CD4-positive, alpha-beta T cell treated with Interferon alpha-2 for 1 hour (primary cell): Measurements from ENCODE around the gene SDCCAG8.

ENCODE experiments used
- DNase-seq, 2 donors: peaks; one replicate each; pipeline ENCODE4 v3.0.0-alpha.2; 2020 to 2022

SDCCAG8 gene

GRCh38 chr1:243465738-243466137 lies 209.9 kb downstream of the SDCCAG8 start:
- no peak for DNase-seq

- DNase-seq: no peak
Observed at GRCh38 chr1:243469497-243469896, 213.7 kb downstream of the SDCCAG8 start.

GRCh38 chr1:243470502-243470901 lies 214.7 kb downstream of the SDCCAG8 start:
- no peak for DNase-seq

- DNase-seq: no peak
Observed at GRCh38 chr1:243471026-243471685, 215.3 kb downstream of the SDCCAG8 start.

GRCh38 chr1:243471754-243472745 lies 216.2 kb downstream of the SDCCAG8 start:
- no peak for DNase-seq

GRCh38 chr1:243473227-243474135 lies 217.6 kb downstream of the SDCCAG8 start:
- no peak for DNase-seq

GRCh38 chr1:243474136-243474881 lies 218.5 kb downstream of the SDCCAG8 start:
- DNase-seq: no peak

GRCh38 chr1:243474906-243475305 lies 219.1 kb downstream of the SDCCAG8 start:
- no peak for DNase-seq

- DNase-seq: no peak
Observed at GRCh38 chr1:243475966-243476365, 220.1 kb downstream of the SDCCAG8 start.

GRCh38 chr1:243477731-243478290 lies 222.0 kb downstream of the SDCCAG8 start:
- no peak for DNase-seq

- DNase-seq: no peak
Observed at GRCh38 chr1:243481101-243481500, 225.3 kb downstream of the SDCCAG8 start.

- DNase-seq: no peak
Observed at GRCh38 chr1:243482141-243483022, 226.5 kb downstream of the SDCCAG8 start.

GRCh38 chr1:243483071-243483771 lies 227.4 kb downstream of the SDCCAG8 start:
- peak in 1 of 2 donors; percentile 10 for DNase-seq

- DNase-seq: no peak
Observed at GRCh38 chr1:243483952-243484351, 228.1 kb downstream of the SDCCAG8 start.

- DNase-seq: no peak
Observed at GRCh38 chr1:243487036-243487648, 231.3 kb downstream of the SDCCAG8 start.

- peak in 1 of 2 donors; percentile 44 for DNase-seq
Observed at GRCh38 chr1:243487649-243488227, 231.9 kb downstream of the SDCCAG8 start.

GRCh38 chr1:243488459-243489157 lies 232.8 kb downstream of the SDCCAG8 start:
- no peak for DNase-seq

GRCh38 chr1:243489158-243489527 lies 233.3 kb downstream of the SDCCAG8 start:
- DNase-seq: no peak
